ENCODE measurements around the gene AVEN. TPM values are rescaled to one million over a fixed set of nuclear protein-coding genes. Genes with fewer than 3 reads are reported as not detected.
"Not testable (repeated sequence)": the region's sequence is repeated elsewhere in the genome, so short reads cannot be mapped to it uniquely, and the experiment has no call there.

AVEN gene
- total and polyA plus RNA-seq, 2 donors (not counting 3 experiments of a cell fraction or from before 2014, with no cell fraction given), result 7.7 to 23.3 TPM

GRCh38 chr15:33823119-33823518 lies 215.9 kb downstream of the AVEN start:
- Histone ChIP-seq H3K4me3 (replicated peaks in 1 of 3; ENCODE audit: insufficient read depth in 1 of 3, low read depth in 1 of 3, low read length in 3 of 3) (no peak overlapping the region), H3K9me3 (replicated peaks; ENCODE audit: control insufficient read depth, insufficient read depth, low read length) (no peaks in the 10 kb centered on the region), H2AFZ (ENCODE audit: low read depth, low read length) (no peak overlapping the region), H3K27me3 (ENCODE audit: control insufficient read depth in 2 of 2, insufficient read depth in 2 of 2, low read length in 2 of 2) (peaks cover 0 to 1% of the 10 kb centered on the region in 2 experiments), H4K20me1 (replicated peaks; ENCODE audit: control insufficient read depth, extremely low read depth, insufficient read depth, low read length) (no peaks in the 10 kb centered on the region), H3K36me3 (ENCODE audit: control insufficient read depth in 2 of 2, extremely low read depth in 1 of 2, insufficient read depth in 2 of 2, low read length in 2 of 2) (no peaks in the 10 kb centered on the region), H3K4me1 (ENCODE audit: control insufficient read depth, extremely low read depth, insufficient read depth, low read length) (no peaks in the 10 kb centered on the region), H3K4me2 (ENCODE audit: insufficient read depth, low read length) (no peak overlapping the region), H3K79me2 (ENCODE audit: control insufficient read depth, insufficient read depth, low read length) (no peaks in the 10 kb centered on the region), H3K9ac (replicated peaks; ENCODE audit: extremely low read depth, insufficient read depth, low read length) (no peak overlapping the region), H3K9me1 (replicated peaks; ENCODE audit: control insufficient read depth, extremely low read depth, insufficient read depth, low read length) (no peaks in the 10 kb centered on the region), H3K27ac (ENCODE audit: insufficient read depth, low read depth, low read length) (no peak overlapping the region)
- DNase-seq (ENCODE audit: low read depth, low spot score) (no peak), FAIRE-seq (no peak)
- BruUV-seq (replicated peaks), result no TSS peak
- intact Hi-C loops (cut with micrococcal nuclease), result no loop called here
- CTCF ChIA-PET, result no interaction called here
- no peak for TF ChIP-seq POLR2A (IDR thresholded peaks at IDR 0.05; ENCODE audit: low read depth, low read length)
- no peak for TF ChIP-seq JUN (IDR thresholded peaks at IDR 0.05; ENCODE audit: borderline replicate concordance, insufficient read depth, insufficient read length, low read depth)
- dilution Hi-C loops (cut with MboI; ENCODE audit: extremely low pct_ligation_motif_present, low sequenced_read_pairs), result no loop called here
- POLR2A ChIA-PET, result no interaction called here

GRCh38 chr15:33822479-33822878 lies 216.5 kb downstream of the AVEN start:
- no peak overlapping the region for H3K9ac ChIP-seq (replicated peaks; ENCODE audit: extremely low read depth, insufficient read depth, low read length)
- POLR2A ChIA-PET, result no interaction called here

GRCh38 chr15:33819499-33819898 lies 219.5 kb downstream of the AVEN start:
- FAIRE-seq; intact Hi-C loops (cut with micrococcal nuclease); POLR2A ChIA-PET; H3K79me2 ChIP-seq (ENCODE audit: control insufficient read depth, insufficient read depth, low read length); H3K9me3 ChIP-seq (replicated peaks; ENCODE audit: control insufficient read depth, insufficient read depth, low read length); H3K27ac ChIP-seq (ENCODE audit: insufficient read depth, low read depth, low read length); DNase-seq (ENCODE audit: low read depth, low spot score); H3K4me1 ChIP-seq (ENCODE audit: control insufficient read depth, extremely low read depth, insufficient read depth, low read length); H3K4me2 ChIP-seq (ENCODE audit: insufficient read depth, low read length); dilution Hi-C loops (cut with MboI; ENCODE audit: extremely low pct_ligation_motif_present, low sequenced_read_pairs); BruUV-seq (replicated peaks); H3K36me3 ChIP-seq (ENCODE audit: control insufficient read depth in 2 of 2, extremely low read depth in 1 of 2, insufficient read depth in 2 of 2, low read length in 2 of 2); H2AFZ ChIP-seq (ENCODE audit: low read depth, low read length); H3K9me1 ChIP-seq (replicated peaks; ENCODE audit: control insufficient read depth, extremely low read depth, insufficient read depth, low read length); H3K4me3 ChIP-seq (replicated peaks in 1 of 3; ENCODE audit: insufficient read depth in 1 of 3, low read depth in 1 of 3, low read length in 3 of 3); H3K27me3 ChIP-seq (ENCODE audit: control insufficient read depth in 2 of 2, insufficient read depth in 2 of 2, low read length in 2 of 2); H3K9ac ChIP-seq (replicated peaks; ENCODE audit: extremely low read depth, insufficient read depth, low read length); H4K20me1 ChIP-seq (replicated peaks; ENCODE audit: control insufficient read depth, extremely low read depth, insufficient read depth, low read length): not testable (repeated sequence)
- CTCF ChIA-PET, result interaction anchor here (0.6 kb wide), 1 partner anchor 149 kb away, joined by 3 read pairs; the partner anchor contains the start of gene CHRM5

More at GRCh38 chr15:33822479-33822878, 216.5 kb downstream of the AVEN start:
- Histone ChIP-seq H3K27me3 (ENCODE audit: control insufficient read depth in 2 of 2, insufficient read depth in 2 of 2, low read length in 2 of 2) (peaks cover 0 to 1% of the 10 kb centered on the region in 2 experiments), H4K20me1 (replicated peaks; ENCODE audit: control insufficient read depth, extremely low read depth, insufficient read depth, low read length) (no peaks in the 10 kb centered on the region), H3K4me2 (ENCODE audit: insufficient read depth, low read length) (no peak overlapping the region), H2AFZ (ENCODE audit: low read depth, low read length) (no peak overlapping the region), H3K9me1 (replicated peaks; ENCODE audit: control insufficient read depth, extremely low read depth, insufficient read depth, low read length) (no peaks in the 10 kb centered on the region), H3K79me2 (ENCODE audit: control insufficient read depth, insufficient read depth, low read length) (no peaks in the 10 kb centered on the region), H3K4me3 (replicated peaks in 1 of 3; ENCODE audit: insufficient read depth in 1 of 3, low read depth in 1 of 3, low read length in 3 of 3) (no peak overlapping the region), H3K9me3 (replicated peaks; ENCODE audit: control insufficient read depth, insufficient read depth, low read length) (no peaks in the 10 kb centered on the region), H3K4me1 (ENCODE audit: control insufficient read depth, extremely low read depth, insufficient read depth, low read length) (no peaks in the 10 kb centered on the region), H3K27ac (ENCODE audit: insufficient read depth, low read depth, low read length) (no peak overlapping the region), H3K36me3 (ENCODE audit: control insufficient read depth in 2 of 2, extremely low read depth in 1 of 2, insufficient read depth in 2 of 2, low read length in 2 of 2) (no peaks in the 10 kb centered on the region)
- no TSS peak for BruUV-seq (replicated peaks)
- CTCF ChIA-PET, result no interaction called here
- no peak for DNase-seq (ENCODE audit: low read depth, low spot score)
- dilution Hi-C loops (cut with MboI; ENCODE audit: extremely low pct_ligation_motif_present, low sequenced_read_pairs) (no loop called here), intact Hi-C loops (cut with micrococcal nuclease) (no loop called here)
- no peak for FAIRE-seq
- TF ChIP-seq FOS (IDR thresholded peaks at IDR 0.05; ENCODE audit: borderline replicate concordance, insufficient read depth, low read length) (no peak), CTCF (IDR thresholded peaks at IDR 0.05; ENCODE audit: extremely low read depth in 1 of 2, insufficient read depth in 1 of 2, low read depth in 1 of 2, low read length in 2 of 2) (no peak), JUN (IDR thresholded peaks at IDR 0.05; ENCODE audit: borderline replicate concordance, insufficient read depth, insufficient read length, low read depth) (no peak), POLR2A (IDR thresholded peaks at IDR 0.05; ENCODE audit: low read depth, low read length) (no peak), POLR2AphosphoS5 (IDR thresholded peaks at IDR 0.05; ENCODE audit: insufficient read depth, low read depth, low read length) (no peak), MYC (IDR thresholded peaks at IDR 0.05; ENCODE audit: low read depth, low read length) (no peak)

All from endothelial cell of umbilical vein (primary cell).